ENCODE data around the gene CAPN12. TPM values are rescaled to one million over a fixed set of nuclear protein-coding genes. Genes with fewer than 3 reads are reported as not detected.

CAPN12 gene
- total RNA-seq, 1 donor from 2014 or later: 6.6 TPM

DNA sequence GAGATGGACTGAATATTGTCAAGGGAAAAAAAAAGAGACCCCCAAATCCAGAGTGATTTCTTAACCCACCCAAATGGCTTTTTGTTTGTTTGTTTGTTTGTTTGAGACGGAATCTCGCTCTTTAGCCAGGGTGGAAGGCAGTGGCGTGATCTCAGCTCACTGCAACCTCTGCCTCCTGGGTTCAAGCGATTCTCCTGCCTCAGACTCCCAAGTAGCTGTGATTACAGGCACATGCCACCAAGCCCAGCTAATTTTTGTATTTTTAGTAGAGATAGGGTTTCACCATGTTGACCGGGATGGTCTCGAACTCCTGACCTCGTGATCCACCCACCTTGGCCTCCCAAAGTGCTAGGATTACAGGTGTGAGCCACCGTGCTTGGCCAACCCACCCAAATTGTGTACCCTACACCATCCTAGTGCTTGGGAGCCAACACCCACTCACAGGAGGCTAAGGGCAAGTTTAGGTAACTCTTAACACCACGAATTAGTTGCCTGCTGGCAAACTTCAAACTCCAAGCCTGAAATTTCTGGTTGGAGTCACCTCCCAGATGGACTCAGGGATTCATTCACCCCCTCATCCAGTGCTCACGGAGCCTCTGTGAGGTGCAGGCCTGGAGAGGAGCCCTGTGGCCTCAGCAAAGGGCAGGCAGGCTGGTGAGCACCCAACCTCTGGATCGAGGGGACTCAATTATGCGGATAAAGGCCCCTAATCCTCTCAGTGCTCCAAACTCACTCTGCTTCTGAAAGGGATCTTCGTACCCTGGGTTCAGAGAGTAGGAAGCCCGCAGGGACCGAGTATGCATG lies 59.2 kb downstream of the CAPN12 start:
- DNase-seq (ENCODE audit: low read depth) (no peak), FAIRE-seq (no peak)
- Histone ChIP-seq H3K36me3 (ENCODE audit: control insufficient read depth, insufficient read depth, low read length) (peaks cover 14% of the 10 kb centered on the region), H3K27me3 (ENCODE audit: control insufficient read depth, insufficient read depth, low read length) (no peaks in the 10 kb centered on the region), H3K4me3 (ENCODE audit: low read depth, low read length) (no peak overlapping the region)
- TF ChIP-seq, protein P1, sequence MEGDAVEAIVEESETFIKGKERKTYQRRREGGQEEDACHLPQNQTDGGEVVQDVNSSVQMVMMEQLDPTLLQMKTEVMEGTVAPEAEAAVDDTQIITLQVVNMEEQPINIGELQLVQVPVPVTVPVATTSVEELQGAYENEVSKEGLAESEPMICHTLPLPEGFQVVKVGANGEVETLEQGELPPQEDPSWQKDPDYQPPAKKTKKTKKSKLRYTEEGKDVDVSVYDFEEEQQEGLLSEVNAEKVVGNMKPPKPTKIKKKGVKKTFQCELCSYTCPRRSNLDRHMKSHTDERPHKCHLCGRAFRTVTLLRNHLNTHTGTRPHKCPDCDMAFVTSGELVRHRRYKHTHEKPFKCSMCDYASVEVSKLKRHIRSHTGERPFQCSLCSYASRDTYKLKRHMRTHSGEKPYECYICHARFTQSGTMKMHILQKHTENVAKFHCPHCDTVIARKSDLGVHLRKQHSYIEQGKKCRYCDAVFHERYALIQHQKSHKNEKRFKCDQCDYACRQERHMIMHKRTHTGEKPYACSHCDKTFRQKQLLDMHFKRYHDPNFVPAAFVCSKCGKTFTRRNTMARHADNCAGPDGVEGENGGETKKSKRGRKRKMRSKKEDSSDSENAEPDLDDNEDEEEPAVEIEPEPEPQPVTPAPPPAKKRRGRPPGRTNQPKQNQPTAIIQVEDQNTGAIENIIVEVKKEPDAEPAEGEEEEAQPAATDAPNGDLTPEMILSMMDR (IDR thresholded peaks at IDR 0.05; ENCODE audit: insufficient read depth, low read length, severe bottlenecking): no peak

DNA sequence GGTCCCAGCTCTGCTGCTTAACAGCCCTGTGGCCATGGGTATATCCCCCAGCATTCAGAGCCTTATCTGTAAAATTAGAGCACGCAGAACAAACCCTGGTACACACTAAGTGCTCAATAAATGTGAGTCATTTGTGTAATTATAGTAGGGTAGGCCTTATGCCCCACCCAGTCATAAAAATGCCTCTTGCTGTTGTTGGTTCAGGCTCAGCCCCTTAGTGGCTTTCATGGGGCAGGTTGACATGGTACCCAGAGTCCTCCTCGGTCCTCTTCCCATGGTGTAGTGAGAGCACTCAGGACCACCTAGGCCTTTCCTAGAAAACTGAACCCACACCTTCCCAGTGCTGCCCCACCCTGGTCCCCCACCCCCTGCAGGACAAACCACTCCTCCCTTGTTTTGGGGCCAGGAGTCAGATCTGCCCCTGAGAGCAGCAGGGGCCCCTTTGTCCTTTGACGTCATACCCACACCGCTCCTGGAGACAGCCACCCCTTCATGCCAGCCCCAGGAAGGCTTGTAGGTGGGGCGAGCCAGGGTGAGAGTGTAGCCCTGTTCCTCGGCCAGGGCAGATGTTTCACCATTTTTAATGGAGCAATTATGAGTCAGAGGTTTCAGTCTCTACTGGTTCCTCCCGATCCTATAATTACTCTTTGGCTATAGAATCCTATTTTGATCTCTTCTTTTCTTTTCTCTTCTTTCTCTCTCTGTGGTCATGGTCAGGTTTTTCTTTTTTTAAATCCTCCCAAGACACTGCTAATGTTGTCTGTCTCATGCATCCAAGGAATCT lies 60.0 kb downstream of the CAPN12 start:
- Histone ChIP-seq H3K27me3 (ENCODE audit: control insufficient read depth, insufficient read depth, low read length) (no peaks in the 10 kb centered on the region), H3K36me3 (ENCODE audit: control insufficient read depth, insufficient read depth, low read length) (peaks cover 10% of the 10 kb centered on the region), H3K4me3 (ENCODE audit: low read depth, low read length) (no peak overlapping the region)
- no peak for FAIRE-seq
- peak; percentile 94 for DNase-seq (ENCODE audit: low read depth)
- TF ChIP-seq, protein P1 (IDR thresholded peaks at IDR 0.05; ENCODE audit: insufficient read depth, low read length, severe bottlenecking): no peak

- H3K27me3 ChIP-seq (ENCODE audit: control insufficient read depth, insufficient read depth, low read length): no peaks in the 10 kb centered on the region
- peak; percentile 84 for FAIRE-seq
- H3K4me3 ChIP-seq (ENCODE audit: low read depth, low read length): no peak overlapping the region
- TF ChIP-seq, protein P1 (IDR thresholded peaks at IDR 0.05; ENCODE audit: insufficient read depth, low read length, severe bottlenecking): no peak
- peaks cover 12% of the 10 kb centered on the region for H3K36me3 ChIP-seq (ENCODE audit: control insufficient read depth, insufficient read depth, low read length)
- DNase-seq (ENCODE audit: low read depth): peak; percentile 100
These were observed 60.7 kb downstream of the CAPN12 start for GRCh38 chr19:38683393-38684077.

- H3K36me3 ChIP-seq (ENCODE audit: control insufficient read depth, insufficient read depth, low read length): peaks cover 12% of the 10 kb centered on the region
- DNase-seq (ENCODE audit: low read depth) (no peak), FAIRE-seq (no peak)
- TF ChIP-seq, protein P1 (IDR thresholded peaks at IDR 0.05; ENCODE audit: insufficient read depth, low read length, severe bottlenecking): no peak
- H3K4me3 ChIP-seq (ENCODE audit: low read depth, low read length): no peak overlapping the region
- H3K27me3 ChIP-seq (ENCODE audit: control insufficient read depth, insufficient read depth, low read length): no peaks in the 10 kb centered on the region
These were observed 61.3 kb downstream of the CAPN12 start for GRCh38 chr19:38682872-38683392.

- Histone ChIP-seq H3K27me3 (ENCODE audit: control insufficient read depth, insufficient read depth, low read length) (no peaks in the 10 kb centered on the region), H3K36me3 (ENCODE audit: control insufficient read depth, insufficient read depth, low read length) (peaks cover 16% of the 10 kb centered on the region), H3K4me3 (ENCODE audit: low read depth, low read length) (no peak overlapping the region)
- DNase-seq (ENCODE audit: low read depth) (no peak), FAIRE-seq (no peak)
- TF ChIP-seq, protein P1 (IDR thresholded peaks at IDR 0.05; ENCODE audit: insufficient read depth, low read length, severe bottlenecking): no peak
These were observed 61.9 kb downstream of the CAPN12 start for GRCh38 chr19:38682195-38682867.

Data from bronchial epithelial cell (primary cell).